ENCODE data around the gene PGLYRP1. TPM values are rescaled to one million over a fixed set of nuclear protein-coding genes. Genes with fewer than 3 reads are reported as not detected.

The PGLYRP1 gene
- polyA plus RNA-seq, 3 donors, result 0.36 to 0.39 (median 0.37) TPM

DNA sequence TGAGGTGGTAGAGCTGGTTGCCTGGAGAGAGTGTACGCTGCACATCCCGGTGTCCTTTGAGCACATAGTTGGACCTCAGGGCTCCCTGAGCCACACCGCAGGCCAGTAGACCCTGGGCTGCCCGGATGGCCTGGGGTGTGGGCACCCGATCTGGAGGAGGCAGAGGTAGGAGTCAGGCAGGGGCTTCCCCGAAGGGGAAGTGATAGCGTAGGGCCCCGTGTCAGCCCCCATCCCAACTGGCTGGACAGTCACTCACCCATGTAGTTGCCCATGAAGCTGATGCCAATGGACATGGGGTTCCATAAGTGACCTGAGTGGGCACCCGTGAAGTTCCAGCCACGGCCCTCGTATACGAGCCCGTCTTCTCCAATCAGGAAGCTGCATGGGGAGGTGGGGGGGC lies 3.6 kb downstream of the PGLYRP1 start:
- no peak overlapping the region for H3K4me3 Mint-ChIP-seq
- peaks cover 16 to 24% of the 10 kb centered on the region in 2 donors for H3K36me3 Mint-ChIP-seq
- Histone ChIP-seq H3K79me2 (ENCODE audit: insufficient read depth, low read length) (no peaks in the 10 kb centered on the region), H3K4me1 (ENCODE audit: control insufficient read depth in 1 of 2, insufficient read depth in 2 of 2, low read length in 2 of 2) (peaks cover 31 to 43% of the 10 kb centered on the region in 2 donors), H3K9ac (ENCODE audit: insufficient read depth, low read length, poor library complexity, severe bottlenecking) (no peak overlapping the region), H3K4me2 (replicated peaks; ENCODE audit: extremely low read depth, low read length, poor library complexity, severe bottlenecking) (no peak overlapping the region), H3K9me3 (replicated peaks in 1 of 2; ENCODE audit: control insufficient read depth in 1 of 2, insufficient read depth in 1 of 2, low read length in 2 of 2) (peaks cover 0 to 6% of the 10 kb centered on the region in 2 donors), H3K27me3 (ENCODE audit: control insufficient read depth in 2 of 2, insufficient read depth in 2 of 2, low read length in 2 of 2) (peaks cover 14 to 52% of the 10 kb centered on the region in 2 donors), H3K36me3 (replicated peaks in 1 of 2; ENCODE audit: control insufficient read depth in 1 of 2, insufficient read depth in 2 of 2, low read length in 2 of 2) (no peaks in the 10 kb centered on the region), H3K4me3 (replicated peaks in 1 of 3; ENCODE audit: low read depth in 2 of 3, low read length in 3 of 3) (no peak overlapping the region), H4K20me1 (ENCODE audit: insufficient read depth, low read length) (peaks cover 24% of the 10 kb centered on the region), H2AFZ (ENCODE audit: insufficient read depth, low read depth, low read length, poor library complexity, severe bottlenecking) (no peak overlapping the region), H3K27ac (ENCODE audit: low read depth in 1 of 2, low read length in 2 of 2) (no peak overlapping the region)
- TF ChIP-seq, protein P1, sequence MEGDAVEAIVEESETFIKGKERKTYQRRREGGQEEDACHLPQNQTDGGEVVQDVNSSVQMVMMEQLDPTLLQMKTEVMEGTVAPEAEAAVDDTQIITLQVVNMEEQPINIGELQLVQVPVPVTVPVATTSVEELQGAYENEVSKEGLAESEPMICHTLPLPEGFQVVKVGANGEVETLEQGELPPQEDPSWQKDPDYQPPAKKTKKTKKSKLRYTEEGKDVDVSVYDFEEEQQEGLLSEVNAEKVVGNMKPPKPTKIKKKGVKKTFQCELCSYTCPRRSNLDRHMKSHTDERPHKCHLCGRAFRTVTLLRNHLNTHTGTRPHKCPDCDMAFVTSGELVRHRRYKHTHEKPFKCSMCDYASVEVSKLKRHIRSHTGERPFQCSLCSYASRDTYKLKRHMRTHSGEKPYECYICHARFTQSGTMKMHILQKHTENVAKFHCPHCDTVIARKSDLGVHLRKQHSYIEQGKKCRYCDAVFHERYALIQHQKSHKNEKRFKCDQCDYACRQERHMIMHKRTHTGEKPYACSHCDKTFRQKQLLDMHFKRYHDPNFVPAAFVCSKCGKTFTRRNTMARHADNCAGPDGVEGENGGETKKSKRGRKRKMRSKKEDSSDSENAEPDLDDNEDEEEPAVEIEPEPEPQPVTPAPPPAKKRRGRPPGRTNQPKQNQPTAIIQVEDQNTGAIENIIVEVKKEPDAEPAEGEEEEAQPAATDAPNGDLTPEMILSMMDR (IDR thresholded peaks at IDR 0.05), result no peak
- H3K4me1 Mint-ChIP-seq, result peaks cover 36% of the 10 kb centered on the region
- intact Hi-C loops (cut with micrococcal nuclease), result loop anchor here in 1 of 2 donors (10.0 kb wide), 1 partner anchor 176 kb away; no protein-coding TSS in a partner anchor
- H3K27ac Mint-ChIP-seq, result no peak overlapping the region
- H3K9me3 Mint-ChIP-seq, result peaks cover 0 to 13% (median 9%) of the 10 kb centered on the region in 7 donors
- no peak for DNase-seq
- WGBS (ENCODE audit: insufficient coverage), result 92% methylated on average over 8 of the region's 13 CpGs
- H3K27me3 Mint-ChIP-seq (ENCODE audit: low read depth in 3 of 3), result peaks cover 43 to 68% (median 50%) of the 10 kb centered on the region in 3 donors

DNA sequence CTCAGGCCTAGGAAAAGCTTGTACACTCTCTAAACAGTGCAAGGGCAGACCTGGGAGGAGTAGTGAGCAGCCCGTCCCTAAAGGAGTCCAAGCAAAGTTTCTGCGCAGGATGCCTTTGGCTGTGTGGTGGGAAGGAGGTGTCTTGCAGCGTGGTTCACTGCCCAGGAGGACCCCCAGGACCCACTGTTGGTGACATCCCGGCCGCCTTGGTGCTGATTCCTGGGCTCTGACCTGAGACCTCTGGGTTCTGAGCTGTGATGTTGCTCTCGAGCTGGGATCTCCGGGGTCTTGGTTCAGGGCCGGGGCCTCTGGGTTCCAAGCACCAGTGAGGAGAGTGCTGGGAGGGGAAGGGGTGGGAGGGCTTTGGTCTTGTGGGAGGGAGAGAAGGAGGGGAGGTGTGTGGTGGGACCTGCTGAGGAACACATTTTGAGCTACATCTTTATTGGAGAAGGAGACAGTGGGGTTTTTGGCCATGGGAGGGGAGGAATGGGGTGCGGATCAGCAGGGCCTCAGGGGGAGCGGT lies 4.1 kb downstream of the PGLYRP1 start:
- H3K4me1 ChIP-seq (ENCODE audit: control insufficient read depth in 1 of 2, insufficient read depth in 2 of 2, low read length in 2 of 2), result peaks cover 31 to 45% of the 10 kb centered on the region in 2 donors

More for the DNA sequence above, 4.1 kb downstream of the PGLYRP1 start:
- H4K20me1 ChIP-seq (ENCODE audit: insufficient read depth, low read length), result peaks cover 24% of the 10 kb centered on the region
- intact Hi-C loops (cut with micrococcal nuclease), result loop anchor here in 1 of 2 donors (10.0 kb wide), 1 partner anchor 176 kb away; no protein-coding TSS in a partner anchor
- H3K27me3 ChIP-seq (ENCODE audit: control insufficient read depth in 2 of 2, insufficient read depth in 2 of 2, low read length in 2 of 2), result peaks cover 18 to 52% of the 10 kb centered on the region in 2 donors
- WGBS (ENCODE audit: insufficient coverage), result 97% methylated on average over 9 of the region's 10 CpGs
- Mint-ChIP-seq H3K36me3 (peaks cover 16 to 29% of the 10 kb centered on the region in 2 donors), H3K4me1 (peaks cover 33% of the 10 kb centered on the region), H3K27me3 (ENCODE audit: low read depth in 3 of 3) (peaks cover 43 to 67% (median 47%) of the 10 kb centered on the region in 3 donors), H3K27ac (no peak overlapping the region), H3K4me3 (no peak overlapping the region), H3K9me3 (peaks cover 0 to 13% (median 9%) of the 10 kb centered on the region in 7 donors)
- no peak overlapping the region for H3K9ac ChIP-seq (ENCODE audit: insufficient read depth, low read length, poor library complexity, severe bottlenecking)
- peaks cover 0 to 6% of the 10 kb centered on the region in 2 donors for H3K9me3 ChIP-seq (replicated peaks in 1 of 2; ENCODE audit: control insufficient read depth in 1 of 2, insufficient read depth in 1 of 2, low read length in 2 of 2)
- H3K4me2 ChIP-seq (replicated peaks; ENCODE audit: extremely low read depth, low read length, poor library complexity, severe bottlenecking), result no peak overlapping the region
- H3K36me3 ChIP-seq (replicated peaks in 1 of 2; ENCODE audit: control insufficient read depth in 1 of 2, insufficient read depth in 2 of 2, low read length in 2 of 2), result no peaks in the 10 kb centered on the region
- no peak for DNase-seq
- no peak overlapping the region for H2AFZ ChIP-seq (ENCODE audit: insufficient read depth, low read depth, low read length, poor library complexity, severe bottlenecking)
- H3K4me3 ChIP-seq (replicated peaks in 1 of 3; ENCODE audit: low read depth in 2 of 3, low read length in 3 of 3), result no peak overlapping the region
- no peak overlapping the region for H3K27ac ChIP-seq (ENCODE audit: low read depth in 1 of 2, low read length in 2 of 2)
- no peaks in the 10 kb centered on the region for H3K79me2 ChIP-seq (ENCODE audit: insufficient read depth, low read length)
- TF ChIP-seq, protein P1 (IDR thresholded peaks at IDR 0.05), result no peak

All from CD14-positive monocyte (primary cell).